A172 (cell line): Measurements from ENCODE around the gene ZBTB2. TPM values are rescaled to one million over a fixed set of nuclear protein-coding genes. Genes with fewer than 3 reads are reported as not detected.
"Not testable (repeated sequence)": the region's sequence is repeated elsewhere in the genome, so short reads cannot be mapped to it uniquely, and the experiment has no call there.

Experiments
- DNase-seq: peaks from one replicate; pipeline ENCODE4 v3.0.0-alpha.2; 2015; ENCODE audit warnings: low spot score
- total RNA-seq: library from RNA; depleted of rRNA; stranded (reverse); fragments of >200 nt; shearing (Covaris generic); gene quantifications from 2 replicates; pipeline ENCODE4 v1.2.3, GENCODE V29; 2014

The ZBTB2 gene
- total RNA-seq, 1 experiment from 2014 or later, result 10.4 TPM

DNA sequence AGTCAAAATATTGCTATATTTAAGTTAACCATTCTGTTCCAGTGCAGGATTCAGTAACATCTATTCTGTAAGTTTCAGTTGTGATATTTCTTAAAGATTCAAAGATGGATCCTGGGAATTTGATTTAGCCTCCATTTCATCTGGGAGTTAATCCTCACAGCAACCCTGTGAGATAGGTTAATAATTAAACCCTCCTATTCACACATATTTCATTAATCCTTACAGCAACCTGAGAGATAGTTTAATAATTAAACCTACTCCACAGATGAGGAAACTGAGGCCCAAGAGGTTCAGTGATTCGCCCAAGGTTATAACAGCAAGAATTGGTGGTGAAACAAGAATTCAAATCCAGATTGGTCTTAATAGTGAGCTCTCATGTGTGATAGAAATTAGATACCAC is 10.9 kb upstream of the ZBTB2 start:
- DNase-seq, result no peak

DNA sequence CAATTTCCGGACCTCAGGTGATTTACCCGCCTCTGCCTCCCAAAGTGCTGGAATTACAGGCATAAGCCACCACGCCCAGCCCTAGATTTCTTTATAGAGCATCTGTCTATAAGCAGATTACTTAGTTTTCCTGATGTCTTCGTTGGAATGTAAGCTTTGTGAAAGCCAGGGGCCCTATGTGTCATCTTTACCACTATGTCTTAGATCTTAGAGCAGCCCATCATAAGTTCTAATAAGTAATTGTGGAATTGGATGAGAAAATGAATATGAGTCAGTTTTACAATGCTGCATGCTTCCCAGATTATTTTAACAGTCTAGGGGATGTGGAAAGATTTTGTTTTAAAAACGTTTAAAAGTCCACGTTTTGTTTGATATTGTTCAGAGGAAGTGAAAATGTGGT is 9.1 kb upstream of the ZBTB2 start:
- peak; percentile 29 for DNase-seq

DNA sequence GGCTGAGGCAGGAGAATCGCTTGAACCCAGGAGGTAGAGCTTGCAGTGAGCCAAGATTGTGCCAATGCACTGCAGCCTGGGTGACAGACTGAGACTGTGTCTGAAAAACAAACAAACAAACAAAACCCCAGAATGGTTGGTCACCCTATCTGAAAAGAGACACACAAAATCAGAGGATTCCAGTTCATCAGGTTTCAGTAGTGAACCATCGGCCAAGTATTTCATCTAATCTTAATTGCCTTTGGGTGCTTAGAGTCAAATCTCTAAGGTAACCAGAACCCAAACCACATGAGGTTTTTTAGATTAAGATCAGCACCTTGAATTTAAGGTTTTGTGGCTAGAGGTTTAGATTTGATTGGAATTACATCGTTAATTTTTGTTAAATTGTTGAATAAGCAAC is 8.3 kb upstream of the ZBTB2 start:
- DNase-seq, result no peak

DNA sequence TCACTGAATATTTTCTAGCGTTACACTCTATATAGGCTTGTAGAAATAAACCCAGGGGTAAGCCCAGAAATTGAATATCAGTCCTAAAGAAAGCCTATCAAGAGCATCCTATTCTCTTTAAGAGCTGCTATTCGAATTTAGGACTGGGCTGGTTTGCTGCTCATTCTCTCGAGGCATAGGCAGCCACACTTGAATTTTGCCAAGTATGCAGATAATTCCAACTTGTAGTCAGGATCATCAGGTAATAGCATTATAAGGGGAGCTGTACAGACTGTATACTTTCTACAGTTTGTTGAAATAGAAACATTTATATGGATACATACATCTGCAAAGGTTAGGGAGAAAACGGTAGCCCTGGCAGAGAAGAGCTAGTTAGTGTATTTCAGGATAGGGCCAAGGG is 2.1 kb upstream of the ZBTB2 start:
- no peak for DNase-seq

DNA sequence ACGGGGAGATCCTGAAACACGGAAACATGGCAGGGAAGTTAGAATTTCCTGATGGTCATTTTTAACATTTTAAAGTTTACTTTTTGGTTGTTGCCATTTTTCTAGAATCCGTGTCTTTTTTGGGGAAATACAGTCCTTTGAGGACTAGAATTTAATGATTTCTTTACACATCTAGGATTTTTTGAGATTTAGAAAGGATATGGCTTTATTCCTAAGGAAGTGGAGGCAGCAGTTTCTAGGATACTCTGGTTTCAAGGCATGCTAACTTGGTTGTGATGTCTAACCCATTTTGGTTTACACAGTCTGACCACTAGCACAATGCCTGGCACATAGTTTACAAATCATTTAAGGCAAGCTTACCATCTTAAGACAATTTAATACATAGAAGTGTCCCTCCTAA is 1.1 kb upstream of the ZBTB2 start:
- no peak for DNase-seq

DNA sequence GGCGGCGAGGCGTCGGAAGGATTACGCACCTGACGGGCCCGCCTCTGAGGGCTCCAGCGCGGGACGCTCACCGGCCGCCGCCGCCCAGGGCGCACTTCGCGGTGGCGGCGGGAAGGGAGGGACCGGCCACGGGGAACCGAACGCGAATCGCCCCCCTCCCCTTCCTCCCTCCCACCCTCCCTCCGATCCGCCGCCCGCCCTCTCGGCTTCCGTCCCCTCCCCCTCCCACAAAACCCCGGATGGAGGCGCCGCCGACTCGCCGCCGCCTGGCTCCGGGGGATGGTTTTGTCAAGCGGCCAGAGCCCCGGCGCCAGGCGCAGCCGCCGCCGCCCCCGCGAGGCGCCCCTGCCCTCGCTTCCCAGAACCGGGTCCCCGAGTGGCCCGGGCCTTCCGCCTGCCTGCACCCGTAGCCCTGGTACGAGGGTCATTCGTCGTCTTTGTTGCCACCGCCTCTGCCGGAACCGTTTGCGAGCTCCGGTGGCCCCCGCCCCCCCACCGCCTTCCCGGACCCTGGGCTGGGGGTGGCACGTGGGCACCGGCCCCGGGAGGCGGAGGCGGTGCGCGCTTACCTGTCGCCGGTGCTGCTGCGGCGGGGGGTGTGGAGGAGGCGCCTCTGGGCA is 398 bp downstream of the ZBTB2 start:
- DNase-seq, result peak; percentile 24

DNA sequence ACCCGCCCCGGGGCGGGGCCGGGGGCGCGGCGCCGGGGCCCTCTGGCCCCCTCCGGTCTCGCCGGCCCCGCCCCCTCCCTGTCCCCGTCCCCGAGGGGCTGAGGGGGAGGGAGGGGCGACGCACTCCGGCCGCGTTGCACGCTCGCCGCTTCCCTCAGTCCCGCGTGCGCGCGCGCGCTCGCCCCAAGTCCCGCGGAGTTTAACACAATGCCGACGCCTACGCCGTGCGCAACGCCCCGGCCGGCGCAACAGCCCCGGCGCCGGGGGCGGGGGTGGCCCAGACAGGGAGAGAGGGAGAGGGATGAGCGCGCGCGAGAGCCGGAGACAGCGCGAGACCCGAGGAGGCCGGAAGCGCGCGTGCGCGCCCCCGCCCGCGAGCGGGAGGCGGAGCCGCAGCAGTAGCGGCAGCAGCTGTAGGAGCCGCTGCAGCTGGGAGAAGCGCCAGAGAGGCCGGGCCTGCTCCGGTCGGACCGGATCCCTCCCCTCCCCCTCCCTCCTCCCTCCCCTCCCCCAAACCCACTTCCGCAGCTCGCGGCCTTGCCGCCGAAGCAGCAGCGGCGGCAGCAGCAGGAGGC is 996 bp downstream of the ZBTB2 start:
- DNase-seq, result peak; percentile 93

DNA sequence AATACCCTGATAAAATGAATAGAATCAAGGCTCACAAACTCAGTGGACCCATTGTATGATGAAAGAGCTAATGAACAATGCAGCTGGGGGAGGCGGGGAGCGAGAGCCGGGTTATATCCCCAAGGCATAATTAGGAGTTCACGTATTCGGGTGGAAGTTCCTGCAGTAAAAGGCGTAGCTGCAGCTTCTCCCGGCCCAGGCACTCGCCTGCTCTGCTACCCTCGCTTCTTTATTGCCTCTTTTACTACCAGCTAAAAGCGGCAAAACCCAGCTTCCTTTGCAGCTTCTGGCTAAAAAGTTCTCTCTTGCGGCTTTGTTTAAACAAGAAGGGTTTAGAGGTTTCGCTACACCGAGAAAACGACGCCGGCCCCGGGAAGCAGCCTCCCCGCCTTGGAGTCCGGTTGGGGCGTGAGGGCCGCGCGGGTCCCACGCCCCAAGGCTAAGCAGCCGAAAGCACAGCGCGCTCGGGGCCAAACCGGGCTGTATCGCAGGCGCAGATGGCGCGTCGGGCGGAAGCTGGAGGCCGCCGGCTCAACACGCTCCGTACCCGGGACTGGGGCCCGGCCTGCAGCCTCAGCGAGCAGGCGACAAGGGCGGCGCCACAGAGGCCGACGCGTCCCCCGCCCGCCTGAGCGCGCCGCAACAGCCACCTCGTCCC is 1.6 kb downstream of the ZBTB2 start:
- peak; percentile 49 for DNase-seq

DNA sequence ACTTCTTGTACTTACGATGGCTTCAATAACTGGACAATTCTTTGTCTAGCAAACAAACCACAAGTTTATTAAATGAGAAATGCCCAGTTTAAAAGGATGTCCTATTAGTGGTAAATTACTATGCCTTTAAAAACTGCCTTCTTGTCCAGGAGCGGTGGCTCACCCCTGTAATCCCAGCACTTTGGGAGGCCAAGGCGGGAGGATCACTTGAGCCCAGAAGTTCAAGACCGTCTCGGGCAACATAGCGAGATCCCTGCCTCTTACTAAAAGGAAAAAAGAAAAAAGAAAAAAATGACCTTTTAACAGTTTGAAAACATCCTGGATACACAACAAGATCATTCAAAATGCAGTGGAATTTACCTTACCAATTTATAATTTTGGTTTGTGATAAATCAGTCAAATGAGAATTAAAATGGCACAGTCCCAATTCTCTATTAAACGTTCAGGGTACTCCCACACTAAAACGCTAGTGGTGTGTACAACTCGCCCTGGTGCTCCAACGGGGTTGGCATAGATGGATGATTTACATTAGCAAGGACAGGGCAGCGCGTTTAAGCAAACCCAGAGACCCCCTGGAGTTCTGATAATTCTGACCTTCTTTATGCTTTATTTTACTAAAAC is 2.3 kb downstream of the ZBTB2 start:
- no peak for DNase-seq

DNA sequence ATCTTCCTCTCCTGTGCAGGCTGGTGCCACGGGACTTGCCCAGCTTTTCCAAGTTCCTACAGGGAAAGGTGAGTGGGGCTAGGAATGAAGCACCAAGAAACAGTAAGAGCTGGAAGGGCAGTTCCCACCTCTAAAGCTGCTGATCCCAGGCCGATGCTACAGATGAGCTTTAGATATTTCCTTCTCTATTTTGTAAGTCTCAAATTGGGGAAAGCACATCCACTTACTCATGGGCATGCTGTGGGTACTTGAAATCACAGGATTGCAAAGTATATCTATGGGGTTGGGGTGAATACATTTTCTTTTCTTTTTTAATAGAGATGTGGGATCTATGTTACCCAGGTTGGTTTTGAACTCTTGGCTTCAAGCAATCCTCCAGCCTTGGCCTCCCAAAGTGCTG is 3.1 kb downstream of the ZBTB2 start:
- no peak for DNase-seq

DNA sequence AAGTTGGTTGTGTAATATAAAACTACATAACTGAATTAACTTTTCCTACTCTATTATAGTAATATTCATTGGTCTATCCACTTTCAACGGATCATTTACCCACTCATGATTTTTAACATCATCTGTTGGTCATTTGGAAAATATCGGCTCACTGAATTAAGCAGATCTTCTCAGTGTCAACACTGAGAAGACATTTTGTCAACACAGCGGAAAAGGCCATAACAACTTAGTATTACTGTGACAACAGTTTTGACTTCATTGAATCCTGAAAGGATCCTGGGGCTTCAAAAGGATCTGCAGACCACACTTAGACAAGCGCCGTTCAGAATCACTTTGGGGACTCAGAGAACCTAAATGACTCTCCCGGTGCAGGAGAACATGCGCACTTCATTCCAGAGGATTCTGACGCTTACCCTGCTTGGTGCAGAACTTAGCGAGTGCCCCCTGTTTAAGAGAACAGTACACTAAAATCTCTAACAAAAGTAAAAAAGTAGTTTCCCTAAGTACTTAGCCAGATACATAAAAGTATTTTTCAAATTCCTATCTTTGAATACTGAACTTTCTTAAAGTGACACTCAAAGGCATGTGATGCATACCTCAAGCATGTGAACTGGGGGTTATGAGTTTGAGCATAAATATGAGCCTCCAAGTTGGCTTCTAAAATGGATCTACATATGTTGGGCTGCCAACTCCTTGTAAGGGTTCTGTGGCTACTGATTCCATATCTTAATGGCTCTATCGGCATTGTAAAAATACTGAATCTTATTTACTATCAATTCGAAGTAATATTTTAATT is 4.0 kb downstream of the ZBTB2 start:
- no peak for DNase-seq

DNA sequence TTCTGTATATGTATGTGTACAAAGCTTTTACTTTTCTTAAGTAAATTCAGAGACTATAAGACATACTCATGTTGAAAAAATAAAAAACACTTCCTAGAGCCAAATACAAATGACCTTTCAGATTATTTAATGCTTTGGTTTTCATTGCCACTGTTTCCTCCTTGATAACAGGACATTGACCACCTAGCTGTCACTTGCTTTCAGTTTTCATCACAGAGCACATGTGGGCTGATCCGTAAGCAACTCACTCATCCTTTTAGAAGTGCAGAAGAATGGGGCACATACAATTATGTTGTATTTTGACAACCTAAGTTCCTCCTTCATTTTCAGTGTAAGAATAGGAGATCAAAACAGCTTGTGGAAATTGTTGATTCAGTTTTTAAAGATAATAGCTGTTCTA is 6.2 kb downstream of the ZBTB2 start:
- no peak for DNase-seq

DNA sequence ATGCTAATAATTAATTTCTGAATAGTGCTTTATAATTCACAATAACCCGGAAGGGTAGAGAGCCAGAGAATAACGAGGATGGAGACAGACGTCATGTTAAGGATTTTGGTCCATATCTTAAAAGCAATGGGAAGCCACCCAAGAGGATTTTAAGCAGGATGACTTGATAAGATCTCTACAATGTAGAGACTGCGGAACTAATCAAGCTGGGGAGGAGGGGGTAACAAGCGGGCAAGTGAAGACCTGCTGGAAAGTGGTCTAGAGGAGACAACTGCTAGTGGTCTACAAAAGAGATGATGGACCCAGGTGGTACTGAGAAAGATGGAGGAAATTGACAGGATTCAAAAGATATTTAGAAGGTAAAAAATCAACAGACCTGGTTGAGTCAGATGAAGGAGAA is 7.2 kb downstream of the ZBTB2 start:
- no peak for DNase-seq

DNA sequence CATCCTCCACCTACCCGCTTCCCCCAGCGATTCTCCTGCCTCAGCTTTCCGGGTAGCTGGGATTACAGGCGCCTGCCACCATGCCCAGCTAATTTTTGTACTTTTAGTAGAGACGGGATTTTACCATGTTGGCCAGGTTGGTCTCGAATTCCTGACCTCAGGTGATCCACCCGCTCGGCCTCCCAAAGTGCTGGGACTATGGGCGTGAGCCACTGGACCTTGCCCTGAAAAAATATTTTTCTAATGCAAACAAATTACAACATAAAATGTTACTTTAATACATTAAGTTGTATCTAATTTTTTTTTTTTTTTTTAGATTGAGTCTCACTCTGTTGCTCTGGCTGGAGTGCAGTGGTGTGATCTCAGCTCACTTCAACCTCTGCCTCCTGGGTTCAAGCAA is 8.7 kb downstream of the ZBTB2 start:
- DNase-seq, result not testable (repeated sequence)

DNA sequence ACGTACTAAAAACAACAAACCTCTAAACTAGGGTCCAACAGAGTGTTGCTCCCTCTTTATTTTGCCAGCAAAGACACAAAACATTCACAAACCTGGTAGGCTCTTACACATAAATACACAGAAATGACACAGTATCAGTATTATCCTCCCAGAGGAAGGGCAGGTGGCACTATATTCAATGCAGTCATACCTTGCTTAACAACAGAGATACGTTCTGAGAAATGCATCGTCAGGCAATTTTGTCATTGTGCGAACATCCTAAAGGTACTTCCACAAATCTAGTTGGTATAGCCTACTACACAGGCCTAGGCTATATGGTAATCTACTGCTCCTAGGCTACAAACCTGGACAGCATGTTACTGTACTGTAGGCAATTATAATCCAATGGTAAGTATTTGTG is 9.6 kb downstream of the ZBTB2 start:
- DNase-seq, result no peak

DNA sequence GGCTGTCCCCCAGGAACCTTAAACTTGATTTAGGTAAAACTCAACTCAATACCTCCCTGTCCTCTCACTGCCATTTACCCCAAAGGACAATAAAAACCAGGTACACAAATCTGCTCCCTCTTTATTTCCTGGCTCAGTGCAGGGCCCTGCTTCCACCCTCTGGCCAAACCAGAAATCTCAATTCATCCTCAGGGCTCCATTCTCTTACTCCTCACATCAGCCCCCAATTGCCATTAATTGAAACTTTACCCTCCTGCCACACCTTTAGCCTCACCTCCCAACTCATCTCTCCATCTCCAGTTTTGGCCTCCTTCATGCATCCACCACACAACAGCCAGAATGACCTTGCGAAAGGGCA is 10.5 kb downstream of the ZBTB2 start:
- DNase-seq, result no peak

DNA sequence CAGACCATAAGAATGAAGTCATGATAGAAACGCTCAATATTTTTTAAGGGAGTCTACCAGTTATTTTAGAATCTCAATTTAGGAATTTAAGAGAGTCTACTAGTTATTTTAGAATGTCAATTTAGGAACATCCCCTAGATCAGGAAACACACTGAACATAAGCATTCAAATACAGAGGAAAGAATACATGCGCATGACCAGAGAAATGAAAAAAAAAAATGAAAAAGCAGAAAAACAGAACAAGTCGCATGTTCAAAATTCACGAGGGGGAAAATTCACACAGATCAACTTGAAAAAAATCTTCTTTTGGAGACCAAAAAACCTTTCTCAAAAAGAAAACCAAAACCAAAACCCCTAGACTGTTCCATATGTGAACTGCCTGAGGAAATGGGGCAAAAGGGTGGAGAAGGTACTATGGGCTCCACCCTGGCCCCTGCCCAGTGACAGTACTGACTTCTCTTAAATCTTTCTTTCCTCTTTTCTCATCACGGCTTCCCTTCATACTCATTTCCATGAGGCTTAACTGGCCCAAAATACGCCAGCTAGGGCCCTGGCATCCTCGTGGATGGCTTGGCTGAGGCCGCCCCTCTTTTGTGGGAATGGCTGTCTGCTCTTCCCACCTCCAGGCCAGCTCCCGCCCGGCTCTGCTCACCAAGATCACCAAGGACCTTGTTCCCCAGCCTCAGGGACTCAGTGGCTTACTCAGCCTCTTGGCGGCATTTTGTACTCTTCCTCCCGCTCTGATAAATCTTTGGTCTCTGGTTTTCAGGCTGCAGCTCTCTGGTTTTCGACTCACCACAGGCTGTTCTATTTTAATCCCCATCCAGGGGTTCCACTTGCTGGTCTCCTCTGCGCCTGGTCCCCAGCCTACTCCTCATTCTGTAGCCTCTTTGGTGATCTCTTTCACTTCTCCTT is 11.2 kb downstream of the ZBTB2 start:
- DNase-seq, result no peak

DNA sequence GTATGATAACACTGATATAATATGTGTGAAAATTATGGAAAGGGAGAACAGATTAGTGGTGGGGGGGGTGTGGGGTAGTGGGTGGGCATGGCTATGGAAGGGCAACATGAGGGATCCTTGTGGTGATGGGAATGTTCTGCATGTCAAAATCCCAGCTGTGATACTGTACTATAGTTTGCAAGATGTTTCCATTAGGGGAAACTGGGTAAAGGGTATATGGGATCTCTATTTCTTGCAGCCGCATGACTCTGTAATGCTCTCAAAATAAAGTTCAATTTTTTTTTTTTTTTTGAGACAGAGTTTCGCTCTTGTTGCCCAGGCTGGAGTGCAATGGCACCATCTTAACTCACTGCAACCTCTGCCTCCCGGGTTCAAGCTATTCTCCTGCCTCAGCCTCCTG is 14.3 kb downstream of the ZBTB2 start:
- no peak for DNase-seq

DNA sequence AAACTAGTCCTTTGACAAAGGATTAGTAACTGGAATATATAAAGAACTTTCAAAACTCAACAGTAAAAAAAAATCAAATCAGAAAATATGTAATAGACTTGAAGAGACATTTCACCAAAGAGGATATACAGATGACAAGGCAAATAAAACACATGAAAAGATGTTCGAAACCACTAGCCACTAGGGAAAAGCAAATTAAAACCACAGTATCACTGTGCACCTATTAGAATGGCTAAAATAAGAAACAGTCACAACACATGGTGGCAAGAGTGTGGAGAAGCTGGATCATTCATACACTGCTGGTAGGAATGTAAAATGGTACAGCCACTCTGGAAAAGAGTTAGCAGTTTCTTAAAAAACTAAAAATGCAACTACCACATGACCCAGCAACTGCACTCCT is 14.9 kb downstream of the ZBTB2 start:
- DNase-seq, result no peak

DNA sequence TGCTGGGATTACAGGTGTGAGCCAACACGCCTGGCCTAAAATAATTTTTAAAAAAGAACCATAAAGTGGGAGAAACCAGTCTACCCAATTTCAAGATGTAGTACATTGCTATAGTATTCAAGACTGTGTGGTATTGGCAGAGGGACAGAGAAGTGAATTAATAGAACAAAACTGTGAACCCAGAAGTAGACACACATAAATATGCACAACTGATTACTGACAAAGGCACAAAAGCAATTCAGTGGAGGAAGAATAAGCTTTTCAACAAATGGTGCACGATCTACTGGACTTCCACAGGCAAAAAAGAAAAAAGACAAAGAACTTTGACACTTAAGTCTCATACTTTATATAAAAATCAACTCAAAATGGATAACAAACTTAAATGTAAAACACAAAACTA is 15.5 kb downstream of the ZBTB2 start:
- no peak for DNase-seq

DNA sequence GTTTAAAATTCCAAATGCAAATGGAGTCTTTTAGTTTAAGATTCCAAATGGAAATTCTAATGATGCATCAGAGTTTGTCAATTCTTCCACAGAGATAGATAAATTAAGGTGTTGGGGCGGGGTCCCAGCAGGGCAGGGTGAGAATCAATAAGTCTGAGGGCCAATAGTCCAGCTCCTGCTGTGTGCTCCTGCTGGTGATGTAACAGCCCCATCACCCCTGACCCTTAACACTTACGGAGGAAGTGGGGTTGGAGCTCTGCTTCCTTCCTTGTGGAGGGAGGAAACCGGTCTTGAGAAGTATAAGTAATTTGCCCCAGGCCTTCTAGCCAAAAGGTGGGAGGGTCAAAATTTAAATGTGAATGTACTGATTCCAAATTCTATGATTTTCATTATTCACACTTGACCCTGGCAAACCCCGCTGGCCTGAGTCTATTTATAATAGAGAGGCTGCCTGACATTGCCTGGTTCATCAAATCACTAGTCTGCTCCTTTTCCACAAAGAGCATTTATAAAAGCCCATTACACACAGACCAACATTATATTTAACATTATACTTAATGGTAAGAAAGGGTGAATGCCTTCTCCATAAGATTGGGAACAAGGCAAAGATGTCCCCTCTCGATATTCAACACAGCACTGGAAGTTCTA is 17.2 kb downstream of the ZBTB2 start:
- DNase-seq, result no peak
